Fibroblast of skin of abdomen (primary cell): ENCODE measurements around the gene CEL.

Source experiments
- DNase-seq: peaks from one replicate; pipeline ENCODE4 v3.0.0-alpha.2; 2013

CEL gene

DNA sequence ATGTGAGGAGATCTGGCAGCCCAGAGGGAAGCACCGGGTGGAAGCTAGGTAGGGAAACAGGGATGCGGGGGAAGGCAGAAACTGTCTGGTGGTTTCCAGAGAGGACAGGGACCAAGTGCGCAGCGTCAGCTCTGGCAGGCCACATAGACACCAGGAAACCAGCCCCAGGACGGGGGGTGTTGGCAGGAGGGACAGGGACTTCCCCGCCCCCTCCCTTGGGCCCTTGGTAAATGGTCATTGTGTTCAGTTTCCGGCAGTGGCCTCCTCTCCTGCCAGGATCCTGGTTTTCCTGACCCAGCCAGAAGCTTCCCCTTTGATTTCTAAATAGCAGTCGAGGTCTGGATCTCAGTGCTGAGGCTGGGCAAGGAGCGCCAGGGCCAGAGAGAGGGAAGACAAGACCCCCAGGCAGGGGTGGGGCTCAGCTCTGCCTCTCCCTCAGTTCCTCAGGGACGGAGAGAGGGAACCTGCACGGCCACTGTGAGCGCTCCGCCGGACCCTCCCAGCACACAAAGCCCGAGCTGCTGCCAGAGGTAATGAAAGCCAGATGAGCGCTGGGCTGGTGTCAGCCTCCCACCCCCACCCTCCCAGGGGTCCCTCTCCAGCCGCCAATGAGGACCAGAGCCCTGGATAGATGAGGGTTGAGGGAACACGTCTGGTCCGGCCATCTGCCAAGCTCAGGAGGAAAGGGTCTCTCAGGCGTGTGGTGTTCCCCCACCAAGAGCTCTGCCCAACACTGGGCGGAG is 57.5 kb downstream of the CEL start:
- DNase-seq: peak; percentile 65

GRCh38 chr9:133119846-133120500 is 58.2 kb downstream of the CEL start:
- DNase-seq: no peak

DNA sequence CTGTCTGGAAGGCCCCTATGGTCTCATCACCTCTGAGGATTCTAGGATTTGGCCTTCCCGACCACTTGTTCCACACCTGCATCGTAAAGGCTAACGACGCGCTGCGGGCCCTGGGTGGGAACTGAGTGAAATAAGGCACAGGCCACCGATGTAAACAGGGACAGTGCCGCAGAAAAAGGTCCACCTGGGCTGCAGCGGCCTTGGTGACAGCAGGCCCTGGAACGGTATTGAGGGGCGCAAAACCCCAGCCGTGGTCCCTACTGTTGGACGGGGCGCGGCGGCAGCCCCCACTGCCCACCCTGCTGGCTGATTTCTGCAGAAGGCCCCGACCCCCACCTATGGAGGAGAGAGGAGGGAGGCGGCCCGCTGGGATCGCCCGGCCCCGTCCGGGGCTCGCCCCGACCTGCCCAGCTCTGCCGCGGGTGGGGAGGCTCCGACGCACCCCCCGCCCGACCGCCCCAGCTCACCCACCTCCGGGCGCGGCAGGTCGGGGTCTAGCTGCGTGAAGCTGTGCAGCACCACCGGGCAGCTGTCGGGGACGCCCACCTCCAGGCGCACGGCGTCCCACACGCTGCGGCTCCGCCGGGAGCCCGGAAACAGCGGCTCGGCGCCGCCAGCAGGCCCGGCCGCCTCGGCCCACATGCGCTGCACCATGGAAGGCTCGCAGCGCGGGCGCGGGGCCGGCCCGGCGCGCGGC is 58.9 kb downstream of the CEL start:
- DNase-seq: no peak
